ENCODE results near the gene ADD2. TPM values are rescaled to one million over a fixed set of nuclear protein-coding genes. Genes with fewer than 3 reads are reported as not detected.

The ADD2 gene, protein sequence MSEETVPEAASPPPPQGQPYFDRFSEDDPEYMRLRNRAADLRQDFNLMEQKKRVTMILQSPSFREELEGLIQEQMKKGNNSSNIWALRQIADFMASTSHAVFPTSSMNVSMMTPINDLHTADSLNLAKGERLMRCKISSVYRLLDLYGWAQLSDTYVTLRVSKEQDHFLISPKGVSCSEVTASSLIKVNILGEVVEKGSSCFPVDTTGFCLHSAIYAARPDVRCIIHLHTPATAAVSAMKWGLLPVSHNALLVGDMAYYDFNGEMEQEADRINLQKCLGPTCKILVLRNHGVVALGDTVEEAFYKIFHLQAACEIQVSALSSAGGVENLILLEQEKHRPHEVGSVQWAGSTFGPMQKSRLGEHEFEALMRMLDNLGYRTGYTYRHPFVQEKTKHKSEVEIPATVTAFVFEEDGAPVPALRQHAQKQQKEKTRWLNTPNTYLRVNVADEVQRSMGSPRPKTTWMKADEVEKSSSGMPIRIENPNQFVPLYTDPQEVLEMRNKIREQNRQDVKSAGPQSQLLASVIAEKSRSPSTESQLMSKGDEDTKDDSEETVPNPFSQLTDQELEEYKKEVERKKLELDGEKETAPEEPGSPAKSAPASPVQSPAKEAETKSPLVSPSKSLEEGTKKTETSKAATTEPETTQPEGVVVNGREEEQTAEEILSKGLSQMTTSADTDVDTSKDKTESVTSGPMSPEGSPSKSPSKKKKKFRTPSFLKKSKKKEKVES
- total RNA-seq: 0.32 TPM in 1 of 2 replicates, not detected in the other

DNA sequence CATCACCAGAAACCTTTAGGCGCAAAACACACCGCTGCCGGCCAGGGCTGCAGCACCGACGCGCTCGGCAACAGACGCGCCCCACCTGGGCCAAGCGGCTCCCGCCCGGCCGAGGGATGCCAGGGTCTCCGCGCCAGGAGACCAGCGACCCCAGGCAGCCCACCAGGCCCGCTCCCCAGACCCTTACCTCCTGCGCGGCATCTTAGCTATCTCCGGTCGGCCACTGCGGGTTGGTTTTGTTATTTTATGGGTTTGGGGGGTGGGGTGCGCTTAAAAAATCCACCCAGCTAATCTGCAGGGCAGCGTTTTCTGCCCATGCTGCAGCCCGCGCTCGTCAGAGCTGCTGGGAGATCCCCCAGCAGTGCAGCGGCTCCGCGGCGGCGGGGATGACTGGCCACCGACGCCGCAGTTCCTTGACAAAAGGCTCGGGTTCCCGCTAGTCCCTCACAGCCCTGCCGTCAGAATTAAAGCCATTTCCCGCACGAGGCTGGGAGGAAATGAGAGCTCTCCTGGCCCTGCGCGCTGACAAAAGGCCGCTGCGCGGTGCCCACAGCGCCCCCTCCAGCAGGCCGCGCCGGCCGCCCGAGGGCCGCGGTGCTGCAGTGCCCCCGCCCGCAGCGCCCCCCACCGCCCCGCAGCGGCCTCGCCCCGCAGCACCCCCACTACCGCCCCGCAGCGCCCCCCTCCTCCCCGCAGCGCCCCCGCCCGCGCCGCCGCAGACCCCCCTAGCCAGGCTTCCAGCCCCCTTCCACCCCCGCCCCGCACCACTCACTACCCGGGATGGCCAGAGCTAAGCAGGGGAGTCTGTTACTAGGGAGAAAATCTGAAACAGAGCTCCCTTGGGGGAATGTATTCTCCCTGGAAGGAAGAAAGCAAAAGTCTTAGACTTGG, at the start of gene ADD2:
Gene ADD2, minus strand, starts transcription at position 502 of the 891 bp plus-strand sequence. CDS start 61,792 bp downstream, outside the sequence.

DNA sequence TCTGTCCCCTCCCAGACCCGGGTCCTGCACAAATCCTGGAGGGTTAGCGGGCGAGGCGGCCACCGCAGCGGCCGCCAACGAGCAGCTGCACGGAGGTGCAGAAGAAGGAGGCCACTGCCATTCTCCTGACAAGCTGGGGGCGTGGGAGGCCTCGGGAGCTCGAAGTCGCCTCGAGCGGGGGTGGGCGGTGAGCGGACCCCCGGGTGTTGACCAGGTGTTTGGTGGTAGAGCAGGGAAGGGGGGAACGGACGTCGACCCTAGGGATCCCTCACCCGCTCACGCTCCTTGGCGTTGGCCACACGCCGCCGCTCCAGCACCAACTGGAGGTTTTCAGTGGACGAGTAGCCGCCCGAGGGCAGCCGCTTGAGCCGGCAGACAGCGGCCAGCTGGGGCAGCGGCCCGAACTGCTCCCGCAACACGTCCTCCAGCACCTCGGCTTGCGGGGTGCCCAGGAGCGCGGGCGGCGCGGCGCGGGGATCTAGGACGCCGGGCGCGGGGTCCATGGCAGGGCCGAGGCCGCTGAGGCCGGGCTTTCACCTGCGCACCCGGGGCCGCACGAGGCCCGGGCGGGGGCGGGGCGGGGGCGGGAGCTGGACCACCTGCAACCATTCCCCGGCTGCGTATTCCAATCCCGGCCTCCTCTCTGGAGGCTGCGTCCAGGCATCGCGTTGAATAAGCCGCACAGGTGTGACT, 22.3 kb upstream of the ADD2 start, which contains the start of gene FIGLA:
Gene FIGLA, minus strand, starts transcription at position 508 of the 693 bp plus-strand sequence. Its CDS starts 5 bp downstream, at position 503.

Small RNA genes within 50 kb of the gene (small RNA-seq; reads per million reads assigned to genes)
- not detected for gene HMGN2P21

Other genes starting within 250 kb of the ADD2 start
- 0.49 and 1.3 TPM in 2 replicates for gene TGFA, start 214.4 kb downstream of the ADD2 start, total RNA-seq
- not detected in 2 replicates for gene FIGLA, start 22.4 kb upstream of the ADD2 start, total RNA-seq
- not detected in 2 replicates for gene CLEC4F, start 52.4 kb upstream of the ADD2 start, total RNA-seq
- gene CD207, start 67.6 kb upstream of the ADD2 start, total RNA-seq: not detected in 2 replicates
- gene VAX2, start 132.4 kb upstream of the ADD2 start, total RNA-seq: 2.9 and 3.2 TPM in 2 replicates
- gene ATP6V1B1, start 167.7 kb upstream of the ADD2 start, total RNA-seq: 1.1 and 2.1 TPM in 2 replicates
- 2.4 and 2.7 TPM in 2 replicates for gene ANKRD53, start 210.4 kb upstream of the ADD2 start, total RNA-seq
- gene TEX261, start 226.7 kb upstream of the ADD2 start, total RNA-seq: 32.1 and 44.8 TPM in 2 replicates